SK-N-SH (cell line): ENCODE data around the gene POU4F3. TPM values are rescaled to one million over a fixed set of nuclear protein-coding genes. Genes with fewer than 3 reads are reported as not detected.

Experiments used
- CTCF ChIA-PET: fragments of 300-600, 350-600 bp; formaldehyde crosslinking; extraction: SDS; loops from one replicate; lab custom pipeline; 2021; lab: Yijun Ruan, JAX
- POLR2A ChIA-PET: fragments of 350-600 bp; sonication (Branson Sonifier 250); formaldehyde crosslinking; extraction: SDS; loops from one replicate; lab custom pipeline; 2020; ENCODE audit warnings: antibody characterized with exemption, inconsistent platforms; lab: Yijun Ruan, JAX
- DNase-seq: peaks from one replicate; pipeline ENCODE4 v3.0.0; 2012
- H2AFZ ChIP-seq: fragments of 200-600 bp; sonication (generic); 2 replicates; pipeline ENCODE4 v1.8.1; 2016; ENCODE audit warnings: antibody characterized with exemption, mild to moderate bottlenecking, low read depth
- H3F3A ChIP-seq: fragments of 200-600 bp; sonication (generic); replicated peaks from 2 replicates; pipeline ENCODE3; 2016; ENCODE audit warnings: antibody characterized with exemption, mild to moderate bottlenecking; ENCODE audit not compliant: insufficient read depth
- H3K27ac ChIP-seq, 2 experiments: fragments of 200-500 bp in 1 of 2; fragments of 200-600 bp in 1 of 2; sonication (Bioruptor generic) in 1 of 2; sonication (generic), shearing (Covaris generic) in 1 of 2; 2 replicates each; pipeline versions ENCODE4 v1.5.1 to v1.6.1; 2014 to 2016; ENCODE audit warnings: low read depth in 2 of 2, inconsistent platforms in 1 of 2, low read length in 1 of 2, mild to moderate bottlenecking in 1 of 2, mixed read lengths in 1 of 2
- H3K27me3 ChIP-seq: fragments of 200-600 bp; sonication (generic), shearing (Covaris generic); 2 replicates; pipeline ENCODE4 v1.6.1; 2016; ENCODE audit warnings: mixed run types; ENCODE audit not compliant: insufficient read depth
- H3K36me3 ChIP-seq, 2 experiments: fragments of 200-500 bp in 1 of 2; fragments of 200-600 bp in 1 of 2; sonication (Bioruptor generic) in 1 of 2; sonication (generic) in 1 of 2; replicated peaks in 1 of 2; 2 replicates each; pipeline versions ENCODE3 to v1.5.1; 2014 to 2016; ENCODE audit warnings: low read length in 1 of 2, mild to moderate bottlenecking in 1 of 2; ENCODE audit not compliant: insufficient read depth in 2 of 2, control insufficient read depth in 1 of 2
- H3K4me1 ChIP-seq, 2 experiments: fragments of 200-500 bp in 1 of 2; fragments of 200-600 bp in 1 of 2; sonication (Bioruptor generic) in 1 of 2; sonication (generic), shearing (Covaris generic) in 1 of 2; 2 replicates each; pipeline versions ENCODE4 v1.5.1 to v1.6.1; 2014 to 2016; ENCODE audit warnings: low read depth in 1 of 2, low read length in 1 of 2, mixed run types in 1 of 2; ENCODE audit not compliant: insufficient read depth in 2 of 2, control insufficient read depth in 1 of 2
- H3K4me2 ChIP-seq: fragments of 200-600 bp; sonication (generic), shearing (Covaris generic); 2 replicates; pipeline ENCODE4 v1.6.1; 2017; ENCODE audit warnings: mixed run types
- H3K4me3 ChIP-seq, 2 experiments: fragments of 200-500 bp in 1 of 2; fragments of 200-600 bp in 1 of 2; sonication (Bioruptor generic) in 1 of 2; sonication (generic), shearing (Covaris generic) in 1 of 2; 2 replicates each; pipeline versions ENCODE4 v1.5.1 to v1.8.1; 2014 to 2016; ENCODE audit warnings: low read depth in 2 of 2, inconsistent platforms in 1 of 2, low read length in 1 of 2, mild to moderate bottlenecking in 1 of 2, mixed read lengths in 1 of 2, moderate library complexity in 1 of 2
- H3K79me2 ChIP-seq: fragments of 200-600 bp; sonication (generic); 2 replicates; pipeline ENCODE4 v1.8.1; 2017; ENCODE audit warnings: mild to moderate bottlenecking; ENCODE audit not compliant: insufficient read depth
- H3K9ac ChIP-seq: fragments of 200-600 bp; sonication (generic); 2 replicates; pipeline ENCODE4 v1.6.1; 2017; ENCODE audit warnings: mixed run types
- H3K9me2 ChIP-seq: fragments of 200-600 bp; sonication (generic); 2 replicates; pipeline ENCODE4 v1.6.1; 2017; ENCODE audit warnings: mixed run types
- H3K9me3 ChIP-seq: fragments of 200-600 bp; sonication (generic); 2 replicates; pipeline ENCODE4 v1.6.1; 2017; ENCODE audit warnings: mixed run types, mild to moderate bottlenecking, moderate library complexity
- H4K20me1 ChIP-seq: fragments of 200-600 bp; sonication (generic); 2 replicates; pipeline ENCODE4 v1.6.1; 2017; ENCODE audit warnings: mild to moderate bottlenecking, mixed run types; ENCODE audit not compliant: insufficient read depth
- ELF1 ChIP-seq: IDR thresholded peaks from 2 replicates; pipeline ENCODE4 v1.4.0; 2012
- EZH2phosphoT487 ChIP-seq: fragments of 200-600 bp; sonication (generic); IDR thresholded peaks from 2 replicates; pipeline ENCODE4 v1.6.1; 2017; ENCODE audit warnings: low read depth, mixed run types, mild to moderate bottlenecking, antibody characterized with exemption, moderate library complexity, borderline replicate concordance
- MEF2A ChIP-seq: IDR thresholded peaks from 2 replicates; pipeline ENCODE4 v1.4.0; 2012; ENCODE audit warnings: low read depth, borderline replicate concordance
- POLR2AphosphoS5 ChIP-seq: IDR thresholded peaks from 2 replicates; pipeline ENCODE4 v1.6.1; 2012; ENCODE audit warnings: low read depth, low read length
- RFX5 ChIP-seq: IDR thresholded peaks from 2 replicates; pipeline ENCODE4 v1.6.1; 2012; ENCODE audit warnings: mild to moderate bottlenecking, improper control_type of control experiment, low read length
- SIN3A ChIP-seq: IDR thresholded peaks from 2 replicates; pipeline ENCODE4 v1.6.1; 2012; ENCODE audit warnings: low read depth, mild to moderate bottlenecking, low read length, moderate library complexity, borderline replicate concordance
- TEAD4 ChIP-seq: IDR thresholded peaks from 2 replicates; pipeline ENCODE4 v1.4.0; 2012; ENCODE audit warnings: mild to moderate bottlenecking, borderline replicate concordance; ENCODE audit not compliant: insufficient read depth
- WGBS: methylation state at CpG from one replicate; pipeline ENCODE4 v1.1.6; 2017; ENCODE audit warnings: low lambda C conversion rate; 5-methylcytosine and 5-hydroxymethylcytosine counted together
- polyA plus RNA-seq, 3 experiments: library from polyadenylated mRNA; depleted of rRNA; stranded (reverse); fragments of >200 nt; gene quantifications; 2 replicates each; pipeline ENCODE4 v1.2.3, GENCODE V29; 2012
- TF ChIP-seq, protein P1 (sequence below): fragments of 200-600 bp; sonication (generic); IDR thresholded peaks from 2 replicates; pipeline ENCODE4 v1.6.1; 2017; ENCODE audit warnings: antibody characterized with exemption, mild to moderate bottlenecking, moderate library complexity

The POU4F3 gene
- polyA plus RNA-seq, 1 of the 3 experiments (the other 2 are of a cell fraction), result 0.08 TPM

DNA sequence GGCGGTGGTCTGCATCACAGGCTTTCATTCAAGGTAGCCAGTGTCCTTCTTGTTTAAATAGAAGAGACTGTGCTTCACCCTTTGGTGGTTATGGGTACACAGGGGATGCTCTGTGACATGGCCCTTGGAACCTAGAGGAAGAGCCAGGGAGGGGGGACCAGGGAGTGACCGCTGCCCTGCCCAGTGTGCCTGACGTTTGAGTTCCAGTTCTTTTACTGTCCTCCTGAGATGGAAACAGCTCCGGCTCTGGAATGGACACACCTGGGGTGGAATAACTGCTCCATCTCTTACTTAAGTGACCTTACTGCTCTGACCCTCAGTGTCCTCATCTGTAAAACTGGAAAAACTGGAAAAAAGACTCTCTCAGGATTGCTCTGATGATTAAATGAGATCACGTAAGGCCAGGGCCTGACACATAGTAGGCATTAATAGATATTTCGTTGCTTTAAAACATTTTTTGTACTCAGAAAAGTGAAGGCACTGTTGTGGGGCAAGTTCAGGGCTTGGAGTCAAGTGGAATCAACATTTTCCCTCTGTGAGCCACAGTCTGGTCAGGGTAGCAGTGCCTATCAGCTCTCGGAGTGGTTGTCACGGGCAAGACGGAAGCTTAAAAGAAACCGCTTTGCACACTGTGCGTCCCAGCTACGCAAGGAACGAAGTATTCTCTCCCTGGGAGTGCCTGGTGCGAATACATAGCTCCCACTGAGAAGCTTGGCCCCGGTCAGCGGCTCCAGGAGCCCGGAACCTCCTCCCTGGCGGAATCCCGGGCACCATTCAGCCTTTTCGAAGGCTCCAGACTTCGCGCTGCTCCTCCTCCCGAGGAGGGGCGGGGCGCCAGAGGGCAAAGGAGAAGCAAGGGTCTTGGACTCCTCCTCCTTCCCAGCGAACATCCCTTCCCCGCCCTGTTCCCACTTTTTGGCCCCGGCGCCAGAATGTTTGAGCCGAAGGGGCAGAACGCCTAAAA is 5.8 kb downstream of the POU4F3 start:
- CTCF ChIA-PET, result interaction anchor here (0.6 kb wide), 1 partner anchor 28 kb away, joined by 3 read pairs; no protein-coding TSS in a partner anchor
- POLR2A ChIA-PET, result no interaction called here
- peaks cover 80% of the 10 kb centered on the region for H3K27me3 ChIP-seq

DNA sequence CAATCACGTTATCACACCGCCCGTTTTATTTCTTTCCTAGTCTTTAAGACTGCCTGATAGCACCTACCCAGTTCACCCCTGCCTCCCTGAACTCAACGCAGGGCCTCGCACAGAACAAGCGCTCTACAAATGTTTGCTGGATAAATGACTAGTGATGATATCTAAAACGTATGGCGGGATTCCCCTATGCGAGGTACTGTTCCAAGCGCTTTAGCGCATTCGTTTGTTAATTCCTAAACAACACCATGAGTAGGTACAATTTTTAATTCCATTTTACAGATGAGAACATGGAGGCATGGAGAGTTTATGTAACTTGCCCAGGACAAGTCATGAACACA is 6.6 kb downstream of the POU4F3 start:
- WGBS, result 20% methylated on average over 12 of the region's 12 CpGs
- TF ChIP-seq ELF1 (no peak), EZH2phosphoT487 (peak; percentile 50; the same call in 1 of the 2 replicates)

More for the DNA sequence above, 5.8 kb downstream of the POU4F3 start:
- Histone ChIP-seq H3K9me2 (no peaks in the 10 kb centered on the region), H3K27ac (no peak overlapping the region), H3K36me3 (no peaks in the 10 kb centered on the region), H3K4me1 (peaks cover 0 to 9% of the 10 kb centered on the region in 2 experiments; a peak in 1 of 4 replicates), H4K20me1 (no peaks in the 10 kb centered on the region), H3F3A (no peaks in the 10 kb centered on the region), H3K4me3 (peak overlapping the region; percentile 28 to 39; a peak in 3 of 4 replicates), H3K4me2 (peak overlapping the region; percentile 41; the same call in 1 of the 2 replicates), H2AFZ (no peak overlapping the region), H3K9ac (no peak overlapping the region), H3K79me2 (no peaks in the 10 kb centered on the region), H3K9me3 (no peaks in the 10 kb centered on the region)
- peak; percentile 69 for DNase-seq
- 14% methylated on average over 23 of the region's 31 CpGs for WGBS
- TF ChIP-seq TEAD4 (no peak), MEF2A (no peak), RFX5 (no peak), POLR2AphosphoS5 (no peak), EZH2phosphoT487 (no peak), SIN3A (no peak)
- TF ChIP-seq, protein P1, sequence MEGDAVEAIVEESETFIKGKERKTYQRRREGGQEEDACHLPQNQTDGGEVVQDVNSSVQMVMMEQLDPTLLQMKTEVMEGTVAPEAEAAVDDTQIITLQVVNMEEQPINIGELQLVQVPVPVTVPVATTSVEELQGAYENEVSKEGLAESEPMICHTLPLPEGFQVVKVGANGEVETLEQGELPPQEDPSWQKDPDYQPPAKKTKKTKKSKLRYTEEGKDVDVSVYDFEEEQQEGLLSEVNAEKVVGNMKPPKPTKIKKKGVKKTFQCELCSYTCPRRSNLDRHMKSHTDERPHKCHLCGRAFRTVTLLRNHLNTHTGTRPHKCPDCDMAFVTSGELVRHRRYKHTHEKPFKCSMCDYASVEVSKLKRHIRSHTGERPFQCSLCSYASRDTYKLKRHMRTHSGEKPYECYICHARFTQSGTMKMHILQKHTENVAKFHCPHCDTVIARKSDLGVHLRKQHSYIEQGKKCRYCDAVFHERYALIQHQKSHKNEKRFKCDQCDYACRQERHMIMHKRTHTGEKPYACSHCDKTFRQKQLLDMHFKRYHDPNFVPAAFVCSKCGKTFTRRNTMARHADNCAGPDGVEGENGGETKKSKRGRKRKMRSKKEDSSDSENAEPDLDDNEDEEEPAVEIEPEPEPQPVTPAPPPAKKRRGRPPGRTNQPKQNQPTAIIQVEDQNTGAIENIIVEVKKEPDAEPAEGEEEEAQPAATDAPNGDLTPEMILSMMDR, result no peak

More for the DNA sequence above, 6.6 kb downstream of the POU4F3 start:
- Histone ChIP-seq H3K4me2 (peak overlapping the region; percentile 47; the same call in 1 of the 2 replicates), H4K20me1 (no peaks in the 10 kb centered on the region), H3K79me2 (no peaks in the 10 kb centered on the region), H3K4me1 (peaks cover 0 to 9% of the 10 kb centered on the region in 2 experiments; a peak in 1 of 4 replicates), H3K9ac (no peak overlapping the region), H2AFZ (no peak overlapping the region), H3F3A (no peaks in the 10 kb centered on the region), H3K27me3 (peaks cover 72% of the 10 kb centered on the region), H3K9me3 (no peaks in the 10 kb centered on the region), H3K4me3 (peak overlapping the region in 1 of 2 experiments; percentile 35; a peak in 1 of 4 replicates), H3K27ac (no peak overlapping the region), H3K9me2 (no peaks in the 10 kb centered on the region), H3K36me3 (no peaks in the 10 kb centered on the region)
- CTCF ChIA-PET, result no interaction called here
- POLR2A ChIA-PET, result no interaction called here
- DNase-seq, result no peak
